ENCODE measurements around the gene NFE2. TPM values are rescaled to one million over a fixed set of nuclear protein-coding genes. Genes with fewer than 3 reads are reported as not detected.
"Not testable (repeated sequence)": the region's sequence is repeated elsewhere in the genome, so short reads cannot be mapped to it uniquely, and the experiment has no call there.

The NFE2 gene
- total RNA-seq, 1 donor from 2014 or later: not detected

DNA sequence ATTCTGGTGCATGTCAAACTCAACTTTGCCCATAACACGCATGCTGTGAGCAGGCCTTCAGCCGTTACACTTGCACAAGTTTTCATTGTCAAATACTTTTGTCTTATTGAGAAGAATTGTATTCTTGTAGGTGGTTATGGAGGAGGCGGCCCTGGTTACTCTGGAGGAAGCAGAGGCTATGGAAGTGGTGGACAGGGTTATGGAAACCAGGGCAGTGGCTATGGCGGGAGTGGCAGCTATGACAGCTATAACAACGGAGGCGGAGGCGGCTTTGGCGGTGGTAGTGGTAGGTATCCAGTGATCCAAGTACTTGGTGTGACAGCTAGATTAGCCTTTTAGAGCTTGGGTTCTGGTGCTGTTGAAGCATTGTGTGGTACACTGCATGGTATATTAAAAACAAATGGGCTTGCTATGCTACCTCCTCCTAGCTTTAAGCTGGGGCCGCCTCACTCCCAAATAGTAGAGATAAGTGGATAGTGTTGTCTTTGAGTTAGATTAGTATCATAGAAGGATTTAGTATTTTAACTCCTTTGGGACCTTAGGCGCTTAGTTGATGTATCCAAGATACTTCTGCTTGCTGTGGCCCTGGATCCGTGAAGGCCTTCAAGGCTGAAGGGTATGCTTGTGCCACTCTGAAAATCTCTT, 17.7 kb downstream of the NFE2 start:
- Mint-ChIP-seq H3K4me3 (ENCODE audit: unreplicated experiment) (no peak overlapping the region), H3K27me3 (ENCODE audit: low read depth) (no peaks in the 10 kb centered on the region), H3K36me3 (ENCODE audit: low read depth) (peaks cover 54% of the 10 kb centered on the region), H3K9me3 (ENCODE audit: low read depth) (no peaks in the 10 kb centered on the region), H3K27ac (ENCODE audit: unreplicated experiment) (no peak overlapping the region), H3K4me1 (ENCODE audit: low read depth) (peaks cover 52% of the 10 kb centered on the region)
- DNase-seq (ENCODE audit: low spot score): no peak
- TF ChIP-seq, protein P1, sequence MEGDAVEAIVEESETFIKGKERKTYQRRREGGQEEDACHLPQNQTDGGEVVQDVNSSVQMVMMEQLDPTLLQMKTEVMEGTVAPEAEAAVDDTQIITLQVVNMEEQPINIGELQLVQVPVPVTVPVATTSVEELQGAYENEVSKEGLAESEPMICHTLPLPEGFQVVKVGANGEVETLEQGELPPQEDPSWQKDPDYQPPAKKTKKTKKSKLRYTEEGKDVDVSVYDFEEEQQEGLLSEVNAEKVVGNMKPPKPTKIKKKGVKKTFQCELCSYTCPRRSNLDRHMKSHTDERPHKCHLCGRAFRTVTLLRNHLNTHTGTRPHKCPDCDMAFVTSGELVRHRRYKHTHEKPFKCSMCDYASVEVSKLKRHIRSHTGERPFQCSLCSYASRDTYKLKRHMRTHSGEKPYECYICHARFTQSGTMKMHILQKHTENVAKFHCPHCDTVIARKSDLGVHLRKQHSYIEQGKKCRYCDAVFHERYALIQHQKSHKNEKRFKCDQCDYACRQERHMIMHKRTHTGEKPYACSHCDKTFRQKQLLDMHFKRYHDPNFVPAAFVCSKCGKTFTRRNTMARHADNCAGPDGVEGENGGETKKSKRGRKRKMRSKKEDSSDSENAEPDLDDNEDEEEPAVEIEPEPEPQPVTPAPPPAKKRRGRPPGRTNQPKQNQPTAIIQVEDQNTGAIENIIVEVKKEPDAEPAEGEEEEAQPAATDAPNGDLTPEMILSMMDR (IDR thresholded peaks at IDR 0.05): no peak

DNA sequence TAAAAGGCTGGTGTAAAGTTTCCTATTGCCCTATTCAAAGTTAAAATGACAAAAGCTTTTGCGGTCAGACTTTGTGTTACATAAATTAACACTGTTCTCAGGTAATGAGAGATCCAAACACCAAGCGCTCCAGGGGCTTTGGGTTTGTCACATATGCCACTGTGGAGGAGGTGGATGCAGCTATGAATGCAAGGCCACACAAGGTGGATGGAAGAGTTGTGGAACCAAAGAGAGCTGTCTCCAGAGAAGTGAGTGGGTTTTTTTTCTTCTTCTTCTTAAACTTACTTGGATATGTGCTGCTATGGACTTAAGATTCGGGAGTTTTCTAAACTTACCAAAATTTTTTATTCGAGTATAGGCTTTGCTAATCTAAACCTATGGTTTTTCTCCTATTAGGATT, 19.1 kb downstream of the NFE2 start:
- not testable (repeated sequence) for H3K9me3 Mint-ChIP-seq (ENCODE audit: low read depth); DNase-seq (ENCODE audit: low spot score); H3K27me3 Mint-ChIP-seq (ENCODE audit: low read depth); H3K4me3 Mint-ChIP-seq (ENCODE audit: unreplicated experiment); H3K27ac Mint-ChIP-seq (ENCODE audit: unreplicated experiment)
- H3K36me3 Mint-ChIP-seq (ENCODE audit: low read depth): peaks cover 47% of the 10 kb centered on the region
- H3K4me1 Mint-ChIP-seq (ENCODE audit: low read depth): peaks cover 54% of the 10 kb centered on the region

DNA sequence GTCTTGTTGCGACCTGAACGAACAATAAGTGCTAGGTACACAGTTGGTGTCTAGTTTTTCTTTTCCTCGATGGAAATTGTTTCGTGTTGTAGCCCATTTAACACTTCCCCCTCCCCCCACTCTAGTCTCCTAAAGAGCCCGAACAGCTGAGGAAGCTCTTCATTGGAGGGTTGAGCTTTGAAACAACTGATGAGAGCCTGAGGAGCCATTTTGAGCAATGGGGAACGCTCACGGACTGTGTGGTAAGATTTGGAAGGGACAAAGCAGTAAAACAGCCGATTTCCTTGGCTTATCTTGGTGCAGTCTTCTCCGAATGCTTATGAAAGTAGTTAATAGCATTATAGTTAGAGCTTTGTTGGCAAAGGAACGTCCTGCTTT, 19.6 kb downstream of the NFE2 start:
- not testable (repeated sequence) for DNase-seq (ENCODE audit: low spot score); H3K4me3 Mint-ChIP-seq (ENCODE audit: unreplicated experiment); H3K9me3 Mint-ChIP-seq (ENCODE audit: low read depth); H3K27ac Mint-ChIP-seq (ENCODE audit: unreplicated experiment); H3K27me3 Mint-ChIP-seq (ENCODE audit: low read depth)
- Mint-ChIP-seq H3K4me1 (ENCODE audit: low read depth) (peaks cover 54% of the 10 kb centered on the region), H3K36me3 (ENCODE audit: low read depth) (peaks cover 43% of the 10 kb centered on the region)

DNA sequence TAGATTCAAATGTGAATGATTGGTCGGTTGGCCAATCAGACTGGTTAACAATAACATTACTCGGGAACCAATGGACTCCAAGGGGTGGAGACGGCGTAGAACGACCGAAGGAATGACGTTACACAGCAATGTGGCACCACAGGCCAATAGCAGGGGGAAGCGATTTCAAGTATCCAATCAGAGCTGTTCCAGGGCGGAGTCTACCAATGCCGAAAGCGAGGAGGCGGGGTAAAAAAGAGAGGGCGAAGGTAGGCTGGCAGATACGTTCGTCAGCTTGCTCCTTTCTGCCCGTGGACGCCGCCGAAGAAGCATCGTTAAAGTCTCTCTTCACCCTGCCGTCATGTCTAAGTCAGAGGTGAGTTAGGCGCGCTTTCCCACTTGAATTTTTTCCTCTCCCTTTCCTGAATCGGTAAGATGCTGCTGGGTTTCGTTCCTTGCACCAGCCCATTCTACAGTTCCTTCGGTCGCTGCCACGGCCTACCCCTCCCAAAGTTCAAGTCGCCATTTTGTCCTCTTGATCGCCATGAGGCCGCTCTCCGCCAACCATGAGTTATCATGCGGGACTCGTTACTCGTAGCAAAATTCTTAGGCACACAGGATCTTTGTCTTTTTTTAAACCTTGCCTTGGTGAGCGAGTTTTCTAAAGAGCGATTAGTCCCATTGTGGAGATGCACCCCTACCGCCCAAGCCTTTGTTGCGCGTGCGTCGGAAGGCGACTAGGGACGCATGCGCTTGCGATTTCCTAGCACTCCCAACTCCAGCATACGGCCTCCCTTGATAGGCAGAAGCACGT, 20.2 kb downstream of the NFE2 start, which contains the start of gene HNRNPA1:
TSS of gene HNRNPA1 (plus strand) at position 259 of the 793 bp plus-strand sequence. CDS start at position 341, 82 bp downstream.
- H3K4me1 Mint-ChIP-seq (ENCODE audit: low read depth): peaks cover 53% of the 10 kb centered on the region
- TF ChIP-seq, protein P1 (IDR thresholded peaks at IDR 0.05): no peak
- H3K4me3 Mint-ChIP-seq (ENCODE audit: unreplicated experiment): no peak within 1 kb of the TSS
- peaks cover 38% of the 10 kb centered on the region for H3K36me3 Mint-ChIP-seq (ENCODE audit: low read depth)
- no peak within 1 kb of the TSS for H3K27ac Mint-ChIP-seq (ENCODE audit: unreplicated experiment)
- no peaks in the 10 kb centered on the region for H3K9me3 Mint-ChIP-seq (ENCODE audit: low read depth)
- no peaks in the 10 kb centered on the region for H3K27me3 Mint-ChIP-seq (ENCODE audit: low read depth)
- DNase-seq (ENCODE audit: low spot score): no peak

DNA sequence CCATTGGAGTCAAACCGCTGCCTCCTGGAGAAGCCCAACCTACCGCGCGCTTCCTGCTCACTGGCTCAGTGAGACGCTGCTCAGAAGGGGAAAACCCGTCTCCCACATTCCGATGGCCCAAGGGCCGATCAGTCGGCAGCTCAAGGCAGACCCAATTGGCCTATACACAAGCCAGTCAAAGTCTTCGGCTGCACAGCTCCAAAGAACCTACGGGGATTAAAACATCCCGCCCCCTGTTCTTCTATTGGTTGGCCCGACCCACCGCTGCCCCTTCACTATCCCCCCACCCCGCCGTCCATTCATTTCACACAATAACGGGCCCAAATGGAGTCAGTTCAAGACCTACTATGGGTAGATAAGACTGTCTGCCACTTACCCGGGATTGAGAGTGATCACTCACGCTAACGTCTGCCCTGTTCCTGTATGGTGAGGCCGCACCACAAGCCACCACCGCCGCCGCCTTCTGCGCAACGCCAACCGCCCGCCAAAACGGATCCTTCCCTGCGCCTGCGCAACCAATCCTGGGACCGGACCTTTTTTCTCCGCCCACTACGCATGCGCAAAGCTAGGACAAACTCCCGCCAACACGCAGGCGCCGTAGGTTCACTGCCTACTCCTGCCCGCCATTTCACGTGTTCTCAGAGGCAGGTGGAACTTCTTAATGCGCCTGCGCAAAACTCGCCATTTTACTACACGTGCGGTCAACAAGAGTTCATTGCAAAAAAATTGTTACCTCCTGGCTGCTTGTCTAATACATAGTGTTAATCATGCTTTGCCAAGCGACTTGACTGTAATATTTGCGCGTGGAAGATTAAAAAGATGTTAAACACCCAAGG, 21.0 kb downstream of the NFE2 start, which contains the start of gene CBX5:
TSS of gene CBX5 (minus strand) at position 491 of the 836 bp plus-strand sequence. CDS start 22,472 bp downstream, outside the sequence.
- H3K4me1 Mint-ChIP-seq (ENCODE audit: low read depth): peaks cover 47% of the 10 kb centered on the region

More for the DNA sequence above, 21.0 kb downstream of the NFE2 start, which contains the start of gene CBX5:
- TF ChIP-seq, protein P1 (IDR thresholded peaks at IDR 0.05): no peak
- peaks cover 34% of the 10 kb centered on the region for H3K36me3 Mint-ChIP-seq (ENCODE audit: low read depth)
- no peaks in the 10 kb centered on the region for H3K27me3 Mint-ChIP-seq (ENCODE audit: low read depth)
- no peaks in the 10 kb centered on the region for H3K9me3 Mint-ChIP-seq (ENCODE audit: low read depth)
- peak; percentile 100 for DNase-seq (ENCODE audit: low spot score)
- H3K4me3 Mint-ChIP-seq (ENCODE audit: unreplicated experiment): no peak within 1 kb of the TSS
- no peak within 1 kb of the TSS for H3K27ac Mint-ChIP-seq (ENCODE audit: unreplicated experiment)
